ENCODE results near the gene RNF151. TPM values are rescaled to one million over a fixed set of nuclear protein-coding genes. Genes with fewer than 3 reads are reported as not detected.

RNF151 gene
- total and polyA plus RNA-seq, 2 donors (not counting 1 experiment from before 2014, with no cell fraction given) = not detected

- Histone ChIP-seq H3K4me1 (ENCODE audit: control insufficient read depth, extremely low read depth, insufficient read depth, low read length) (peaks cover 6% of the 10 kb centered on the region), H3K4me3 (replicated peaks in 1 of 4; ENCODE audit: control extremely low read depth in 1 of 4, insufficient read depth in 1 of 4, low read depth in 3 of 4, low read length in 4 of 4) (no peak overlapping the region), H4K20me1 (ENCODE audit: control insufficient read depth, extremely low read depth, insufficient read depth, low read length) (no peaks in the 10 kb centered on the region), H3K4me2 (ENCODE audit: extremely low read depth, insufficient read depth, low read length) (no peak overlapping the region), H3K36me3 (ENCODE audit: control insufficient read depth, insufficient read depth, low read length) (peaks cover 31% of the 10 kb centered on the region), H3K79me2 (ENCODE audit: control insufficient read depth, insufficient read depth, low read length) (peaks cover 5% of the 10 kb centered on the region), H3K27ac (ENCODE audit: insufficient read depth, low read length) (no peak overlapping the region), H2AFZ (ENCODE audit: low read length) (no peak overlapping the region), H3K9me3 (ENCODE audit: control insufficient read depth, insufficient read depth, low read depth, low read length) (no peaks in the 10 kb centered on the region), H3K9ac (ENCODE audit: insufficient read depth, low read length) (no peak overlapping the region), H3K27me3 (ENCODE audit: control insufficient read depth, insufficient read depth, low read length) (peaks cover 19% of the 10 kb centered on the region)
- DNase-seq (ENCODE audit: low read depth in 2 of 2) = no peak
- TF ChIP-seq EZH2 (IDR thresholded peaks at IDR 0.05; ENCODE audit: low read length, missing control alignments) = peak; percentile 71
- no peak for TF ChIP-seq CTCF (conservative IDR thresholded peaks at IDR 0.05 in 1 of 2, IDR thresholded peaks at IDR 0.05 in 1 of 2; ENCODE audit: low read depth in 1 of 2, low read length in 2 of 2)
These were observed 13.5 kb downstream of the RNF151 start for GRCh38 chr16:1980030-1980769.

GRCh38 chr16:1980770-1981087 lies 14.1 kb downstream of the RNF151 start:
- Histone ChIP-seq H3K36me3 (ENCODE audit: control insufficient read depth, insufficient read depth, low read length) (peaks cover 28% of the 10 kb centered on the region), H4K20me1 (ENCODE audit: control insufficient read depth, extremely low read depth, insufficient read depth, low read length) (no peaks in the 10 kb centered on the region), H3K27ac (ENCODE audit: insufficient read depth, low read length) (no peak overlapping the region), H3K4me1 (ENCODE audit: control insufficient read depth, extremely low read depth, insufficient read depth, low read length) (peaks cover 9% of the 10 kb centered on the region), H3K4me3 (replicated peaks in 1 of 4; ENCODE audit: control extremely low read depth in 1 of 4, insufficient read depth in 1 of 4, low read depth in 3 of 4, low read length in 4 of 4) (no peak overlapping the region), H3K27me3 (ENCODE audit: control insufficient read depth, insufficient read depth, low read length) (peaks cover 19% of the 10 kb centered on the region), H2AFZ (ENCODE audit: low read length) (no peak overlapping the region), H3K79me2 (ENCODE audit: control insufficient read depth, insufficient read depth, low read length) (peaks cover 8% of the 10 kb centered on the region), H3K4me2 (ENCODE audit: extremely low read depth, insufficient read depth, low read length) (no peak overlapping the region), H3K9ac (ENCODE audit: insufficient read depth, low read length) (no peak overlapping the region), H3K9me3 (ENCODE audit: control insufficient read depth, insufficient read depth, low read depth, low read length) (no peaks in the 10 kb centered on the region)
- TF ChIP-seq CTCF (conservative IDR thresholded peaks at IDR 0.05 in 1 of 2, IDR thresholded peaks at IDR 0.05 in 1 of 2; ENCODE audit: low read depth in 1 of 2, low read length in 2 of 2) = no peak
- TF ChIP-seq EZH2 (IDR thresholded peaks at IDR 0.05; ENCODE audit: low read length, missing control alignments) = no peak
- DNase-seq (ENCODE audit: low read depth in 2 of 2) = no peak

- TF ChIP-seq EZH2 (IDR thresholded peaks at IDR 0.05; ENCODE audit: low read length, missing control alignments) (no peak), CTCF (conservative IDR thresholded peaks at IDR 0.05 in 1 of 2, IDR thresholded peaks at IDR 0.05 in 1 of 2; ENCODE audit: low read depth in 1 of 2, low read length in 2 of 2) (no peak)
- Histone ChIP-seq H2AFZ (ENCODE audit: low read length) (no peak within 1 kb of the TSS), H3K9ac (ENCODE audit: insufficient read depth, low read length) (no peak within 1 kb of the TSS), H3K36me3 (ENCODE audit: control insufficient read depth, insufficient read depth, low read length) (peaks cover 27% of the 10 kb centered on the region), H3K4me3 (replicated peaks in 1 of 4; ENCODE audit: control extremely low read depth in 1 of 4, insufficient read depth in 1 of 4, low read depth in 3 of 4, low read length in 4 of 4) (no peak within 1 kb of the TSS), H3K79me2 (ENCODE audit: control insufficient read depth, insufficient read depth, low read length) (peaks cover 11% of the 10 kb centered on the region), H3K9me3 (ENCODE audit: control insufficient read depth, insufficient read depth, low read depth, low read length) (no peaks in the 10 kb centered on the region), H4K20me1 (ENCODE audit: control insufficient read depth, extremely low read depth, insufficient read depth, low read length) (no peaks in the 10 kb centered on the region), H3K27me3 (ENCODE audit: control insufficient read depth, insufficient read depth, low read length) (peaks cover 19% of the 10 kb centered on the region), H3K4me1 (ENCODE audit: control insufficient read depth, extremely low read depth, insufficient read depth, low read length) (peaks cover 9% of the 10 kb centered on the region), H3K27ac (ENCODE audit: insufficient read depth, low read length) (no peak within 1 kb of the TSS), H3K4me2 (ENCODE audit: extremely low read depth, insufficient read depth, low read length) (no peak within 1 kb of the TSS)
- no peak for DNase-seq (ENCODE audit: low read depth in 2 of 2)
These were observed 14.8 kb downstream of the RNF151 start, which contains the start of gene NOXO1 for GRCh38 chr16:1981398-1981836. Gene NOXO1 (minus strand): TSS chr16:1981469. CDS start chr16:1981179, 290 bp downstream.
